RWPE1 (cell line): ENCODE data around the gene PRICKLE3.

ENCODE experiments used
- CTCF ChIA-PET: fragments of 350-600 bp; sonication (Branson Sonifier 250); formaldehyde crosslinking; extraction: SDS; loops from one replicate; lab custom pipeline; 2021; lab: Yijun Ruan, JAX
- POLR2A ChIA-PET: fragments of 400-600 bp; formaldehyde crosslinking; extraction: SDS; loops from one replicate; lab custom pipeline; 2020; ENCODE audit warnings: antibody characterized with exemption; ENCODE audit not compliant: low non-redundant PET; lab: Yijun Ruan, JAX
- DNase-seq: peaks from one replicate; pipeline ENCODE4 v3.0.0; 2012; ENCODE audit warnings: low spot score
- H3K27ac ChIP-seq: fragments of 450-650 bp; 2 replicates; pipeline ENCODE4 v1.5.1; 2017
- CTCF ChIP-seq: fragments of 450-650 bp; conservative IDR thresholded peaks from 2 replicates; pipeline ENCODE4 v1.5.1; 2017; ENCODE audit warnings: low read depth, mild to moderate bottlenecking

The PRICKLE3 gene

DNA sequence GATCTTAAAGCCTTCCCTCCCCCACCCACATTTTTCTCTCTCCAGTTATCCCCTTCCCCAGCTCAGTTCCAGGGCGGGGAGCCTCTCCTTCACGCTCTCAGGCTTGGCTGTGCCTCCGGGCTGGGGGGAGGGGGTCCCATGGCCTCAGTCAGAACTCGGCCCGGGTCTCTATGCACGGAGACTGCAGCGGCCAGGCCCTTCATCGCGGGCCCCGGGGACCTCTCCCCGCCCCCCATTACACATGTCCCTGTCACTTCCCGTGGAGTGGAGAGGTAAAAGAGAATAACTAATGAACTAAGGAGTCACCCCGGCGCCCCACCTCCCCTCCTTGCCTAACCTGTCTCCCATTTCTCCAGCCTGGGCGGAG lies 838 bp upstream of the PRICKLE3 start:
- H3K27ac ChIP-seq = peak overlapping the region; percentile 93
- no peak for DNase-seq
- CTCF ChIA-PET = no interaction called here
- POLR2A ChIA-PET = no interaction called here
- TF ChIP-seq CTCF = no peak

DNA sequence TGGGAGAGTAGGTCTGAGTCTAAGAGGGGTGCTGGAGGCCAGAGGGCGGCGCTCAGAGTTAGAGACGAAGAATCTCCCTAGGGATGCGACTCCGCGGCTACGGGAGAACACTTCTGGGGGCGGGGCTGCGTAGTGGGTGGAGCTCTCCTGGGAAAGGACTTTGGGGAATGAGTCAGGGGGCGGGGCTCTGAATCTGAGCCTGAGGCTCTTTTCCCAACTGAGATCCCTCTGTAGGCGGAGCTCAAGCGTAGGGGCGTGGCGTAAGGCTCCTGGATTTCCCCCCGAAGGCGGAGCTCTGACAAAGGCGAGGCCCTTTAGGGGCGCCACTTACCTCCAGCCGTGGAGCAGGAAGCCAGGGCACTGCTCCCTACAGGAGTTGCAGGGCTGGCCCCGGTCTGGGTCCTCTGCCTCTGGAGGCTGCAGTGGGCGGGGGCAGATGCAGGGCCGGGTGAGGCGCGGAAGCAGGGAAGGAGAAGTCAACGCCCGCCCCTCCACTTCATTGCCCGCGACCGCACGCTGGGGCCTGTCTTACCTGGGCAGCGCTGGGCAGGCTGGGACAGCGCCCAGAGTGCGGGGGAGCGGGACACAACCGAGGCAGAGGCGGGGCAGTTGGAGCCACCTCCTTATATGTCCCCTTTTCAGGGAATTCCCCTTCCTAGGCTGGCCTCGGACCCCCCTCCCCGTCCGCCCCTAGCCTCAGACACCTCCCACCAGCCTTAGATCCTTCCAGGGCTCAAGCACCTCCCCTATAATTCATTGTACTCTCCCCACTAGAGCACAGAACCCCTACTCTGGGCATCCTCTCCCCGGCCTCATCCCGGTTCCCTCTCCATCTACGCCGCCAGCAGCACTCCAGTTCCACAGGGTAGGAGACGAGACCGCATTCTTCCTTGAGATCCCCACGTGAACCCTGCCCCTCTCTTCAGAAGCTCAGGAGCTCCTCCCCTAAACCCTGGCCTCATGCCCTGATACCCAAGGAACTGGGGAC lies 1.6 kb downstream of the PRICKLE3 start:
- CTCF ChIA-PET = interaction anchor here (0.6 kb wide), 1 partner anchor 122 kb away, joined by 5 read pairs; no protein-coding TSS in a partner anchor
- H3K27ac ChIP-seq = peak overlapping the region; percentile 93
- peak; percentile 76 for DNase-seq
- TF ChIP-seq CTCF = no peak
- POLR2A ChIA-PET = interaction anchor here (1.0 to 1.7 kb wide), 2 partner anchors 8 to 18 kb away, joined by 4 to 6 read pairs; no protein-coding TSS in a partner anchor

GRCh38 chrX:49183701-49184281 lies 2.4 kb downstream of the PRICKLE3 start:
- ChIA-PET CTCF (interaction anchor here (0.6 kb wide), 1 partner anchor 121 kb away, joined by 5 read pairs; no protein-coding TSS in a partner anchor), POLR2A (interaction anchor here (1.7 kb wide), 1 partner anchor 17 kb away, joined by 6 read pairs; no protein-coding TSS in a partner anchor)
- no peak for TF ChIP-seq CTCF
- peak overlapping the region; percentile 93 for H3K27ac ChIP-seq
- no peak for DNase-seq

- no peak for DNase-seq
- CTCF ChIA-PET = no interaction called here
- peak overlapping the region; percentile 97 for H3K27ac ChIP-seq
- POLR2A ChIA-PET = interaction anchor here (0.7 kb wide), 1 partner anchor 24 kb away, joined by 12 read pairs; no protein-coding TSS in a partner anchor
- TF ChIP-seq CTCF = no peak
Observed at GRCh38 chrX:49179358-49179757, 6.8 kb downstream of the PRICKLE3 start.

DNA sequence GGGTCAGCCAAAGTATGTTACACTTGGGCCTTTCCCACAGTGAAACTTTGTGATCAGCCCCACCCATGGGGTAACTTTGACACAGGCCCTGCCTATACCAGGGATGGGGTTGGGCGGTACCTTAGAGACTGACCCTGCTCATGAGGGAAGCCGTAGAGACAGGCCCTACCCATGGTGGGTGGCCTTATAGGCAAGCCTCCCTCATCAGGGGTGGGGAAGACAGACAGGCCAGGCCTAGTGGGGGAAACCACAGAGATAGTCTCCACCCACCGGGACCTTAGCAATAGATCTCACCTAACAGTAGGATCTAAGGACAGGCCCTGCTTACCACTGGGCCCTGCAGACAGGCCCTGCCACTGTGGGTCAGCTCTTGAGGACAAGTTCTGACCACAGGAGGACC lies 7.6 kb downstream of the PRICKLE3 start:
- H3K27ac ChIP-seq = peak overlapping the region; percentile 97
- DNase-seq = no peak
- ChIA-PET POLR2A (no interaction called here), CTCF (no interaction called here)
- no peak for TF ChIP-seq CTCF

- peak overlapping the region; percentile 97 for H3K27ac ChIP-seq
- ChIA-PET POLR2A (interaction anchor here (1.5 kb wide), 1 partner anchor 13 kb away, joined by 6 read pairs; no protein-coding TSS in a partner anchor), CTCF (no interaction called here)
- TF ChIP-seq CTCF = no peak
- DNase-seq = no peak
Observed at GRCh38 chrX:49177873-49178480, 8.2 kb downstream of the PRICKLE3 start.
